K562 (cell line): ENCODE measurements around the gene RINT1. TPM values are rescaled to one million over a fixed set of nuclear protein-coding genes. Genes with fewer than 3 reads are reported as not detected.

Experiments
- ATF7 ChIP-seq: fragments of 450-650 bp; IDR thresholded peaks from 2 replicates; pipeline ENCODE4 v1.7.1; 2014; ENCODE audit warnings: mild to moderate bottlenecking, moderate library complexity
- GMEB1 ChIP-seq: fragments of 250-450 bp; sonication (Bioruptor Pico); IDR thresholded peaks from 2 replicates; pipeline ENCODE4 v1.4.0; 2020; ENCODE audit warnings: mild to moderate bottlenecking
- NBN ChIP-seq: fragments of 450-650 bp; IDR thresholded peaks from 2 replicates; pipeline ENCODE4 v1.6.1; 2016; ENCODE audit warnings: low read depth, mild to moderate bottlenecking
- NONO ChIP-seq, 2 experiments: fragments of 200-400 bp in 1 of 2; fragments of 450-650 bp in 1 of 2; formaldehyde crosslinking in 1 of 2; IDR thresholded peaks; 2 replicates each; pipeline ENCODE4 v1.6.1; 2017; ENCODE audit warnings: low read depth in 2 of 2, mild to moderate bottlenecking in 2 of 2, moderate library complexity in 2 of 2, low read length in 1 of 2
- PRDM10 ChIP-seq: fragments of 450-650 bp; IDR thresholded peaks from 2 replicates; pipeline ENCODE4 v1.6.1; 2018; ENCODE audit not compliant: partially characterized antibody
- SUPT5H ChIP-seq: fragments of 450-650 bp; IDR thresholded peaks from 2 replicates; pipeline ENCODE4 v1.6.1; 2016
- THAP12 ChIP-seq: fragments of 250-450 bp; sonication (Bioruptor Pico); IDR thresholded peaks from 2 replicates; pipeline ENCODE4 v1.9.0; 2021; ENCODE audit warnings: mild to moderate bottlenecking, inconsistent platforms
- TRIM24 ChIP-seq, 2 experiments: fragments of 450-650 bp; IDR thresholded peaks; 2 replicates each; pipeline ENCODE4 v1.6.1; 2016
- ZBTB11 ChIP-seq, 3 experiments: fragments of 200-800 bp in 1 of 3; fragments of 250-450 bp in 1 of 3; fragments of 450-650 bp in 1 of 3; sonication (Bioruptor Pico) in 1 of 3; sonication (Bioruptor generic) in 1 of 3; formaldehyde crosslinking in 1 of 3; IDR thresholded peaks; 2 replicates each; pipeline versions ENCODE4 v1.6.1 to v1.8.0; 2016 to 2022; ENCODE audit warnings: mild to moderate bottlenecking in 2 of 3, missing genetic modification characterization in 2 of 3, missing compliant biosample characterization in 1 of 3, moderate library complexity in 1 of 3
- ZNF232 ChIP-seq: sonication (generic); formaldehyde crosslinking; IDR thresholded peaks from 2 replicates; pipeline ENCODE4 v1.8.0; 2022; ENCODE audit warnings: mild to moderate bottlenecking, missing genetic modification reagents
- ZNF282 ChIP-seq: sonication (generic); formaldehyde crosslinking; IDR thresholded peaks from 2 replicates; pipeline ENCODE4 v1.8.1; 2023; ENCODE audit warnings: missing genetic modification reagents
- polyA plus RNA-seq, 8 experiments: library from polyadenylated mRNA; depleted of rRNA in 4 of 8; stranded (reverse) in 5 of 8; unstranded in 3 of 8; fragments of >200 nt; fragmentation: Nextera tagmentation in 2 of 8; fragmentation: Illumina TruSeq in 1 of 8; extraction: Ambion mirVana in 2 of 8; extraction: Trizol in 1 of 8; gene quantifications; 2 replicates each; pipeline versions ENCODE4 v1.2.1 to v1.2.3, GENCODE V29; 2011 to 2014; ENCODE audit warnings: inconsistent platforms in 1 of 8, missing spikeins in 1 of 8
- total RNA-seq, 7 experiments: library from RNA; depleted of rRNA in 6 of 7; stranded (reverse); fragments of >200 nt in 6 of 7; fragmentation: Illumina TruSeq in 2 of 7; extraction: Trizol in 2 of 7; gene quantifications; 2 replicates each; pipeline versions ENCODE4 v1.2.1 to v1.2.3, GENCODE V29; 2011 to 2021; ENCODE audit warnings: low replicate concordance in 1 of 7

Gene RINT1
- total and polyA plus RNA-seq, 9 of the 15 experiments (the other 6 are each of a cell fraction or from before 2014, with no cell fraction given) = 21.3 to 74.3 (median 27.4) TPM

GRCh38 chr7:105585850-105586500 lies 54.0 kb downstream of the RINT1 start (continued):
- TF ChIP-seq THAP12 (CRISPR knock-in tag) (no peak), ZBTB11 (CRISPR knock-in tag; IDR thresholded peaks at IDR 0.05) (peak in 1 of 3 experiments; percentile 85; a peak in 2 of 6 replicates), NBN (peak; percentile 32; the same call in 1 of the 2 replicates), GMEB1 (CRISPR knock-in tag) (no peak), ZNF232 (CRISPR knock-in tag) (no peak), ATF7 (no peak), PRDM10 (peak; percentile 46), ZNF282 (CRISPR knock-in tag) (no peak), NONO (IDR thresholded peaks at IDR 0.05; ENCODE audit: low read depth in 2 of 2, low read length in 1 of 2) (no peak), SUPT5H (no peak), TRIM24 (IDR thresholded peaks at IDR 0.05) (peak; percentile 29 to 47; a peak in 1 of 4 replicates)
